Measurements from ENCODE around the gene SNX6. TPM values are rescaled to one million over a fixed set of nuclear protein-coding genes. Genes with fewer than 3 reads are reported as not detected.

Gene SNX6
- polyA plus RNA-seq, 3 donors, result 46.7 to 115 (median 114) TPM

- no peak for DNase-seq
- Mint-ChIP-seq H3K27me3 (ENCODE audit: low read depth in 3 of 3) (peaks cover 0 to 3% (median 0%) of the 10 kb centered on the region in 3 donors), H3K4me3 (no peak overlapping the region), H3K9me3 (no peaks in the 10 kb centered on the region), H3K27ac (no peak overlapping the region), H3K4me1 (no peaks in the 10 kb centered on the region), H3K36me3 (no peaks in the 10 kb centered on the region)
- H3K4me1 ChIP-seq (ENCODE audit: control insufficient read depth in 1 of 2, insufficient read depth in 2 of 2, low read length in 2 of 2), result no peaks in the 10 kb centered on the region
- H3K79me2 ChIP-seq (ENCODE audit: insufficient read depth, low read length), result no peaks in the 10 kb centered on the region
- H3K27me3 ChIP-seq (ENCODE audit: control insufficient read depth in 2 of 2, insufficient read depth in 2 of 2, low read length in 2 of 2), result no peaks in the 10 kb centered on the region
- no peaks in the 10 kb centered on the region for H3K9me3 ChIP-seq (replicated peaks in 1 of 2; ENCODE audit: control insufficient read depth in 1 of 2, insufficient read depth in 1 of 2, low read length in 2 of 2)
- no peak overlapping the region for H3K9ac ChIP-seq (ENCODE audit: insufficient read depth, low read length, poor library complexity, severe bottlenecking)
- no peaks in the 10 kb centered on the region for H4K20me1 ChIP-seq (ENCODE audit: insufficient read depth, low read length)
- no peak overlapping the region for H2AFZ ChIP-seq (ENCODE audit: insufficient read depth, low read depth, low read length, poor library complexity, severe bottlenecking)
- WGBS (ENCODE audit: insufficient coverage), result 100% methylated on average over 2 of the region's 7 CpGs
- no peak overlapping the region for H3K27ac ChIP-seq (ENCODE audit: low read depth in 1 of 2, low read length in 2 of 2)
- no peak overlapping the region for H3K4me2 ChIP-seq (replicated peaks; ENCODE audit: extremely low read depth, low read length, poor library complexity, severe bottlenecking)
- no peak overlapping the region for H3K4me3 ChIP-seq (replicated peaks in 1 of 3; ENCODE audit: low read depth in 2 of 3, low read length in 3 of 3)
- H3K36me3 ChIP-seq (replicated peaks in 1 of 2; ENCODE audit: control insufficient read depth in 1 of 2, insufficient read depth in 2 of 2, low read length in 2 of 2), result no peaks in the 10 kb centered on the region
- TF ChIP-seq CTCF (IDR thresholded peaks at IDR 0.05), result no peak
- intact Hi-C loops (cut with micrococcal nuclease), result no loop called here
Observed at GRCh38 chr14:34678306-34678705, 48.4 kb upstream of the SNX6 start.

- 100% methylated on average over 2 of the region's 7 CpGs for WGBS (ENCODE audit: insufficient coverage)
Observed at GRCh38 chr14:34676516-34677211, 46.7 kb upstream of the SNX6 start.

More at GRCh38 chr14:34676516-34677211, 46.7 kb upstream of the SNX6 start:
- no peak overlapping the region for H3K27ac ChIP-seq (ENCODE audit: low read depth in 1 of 2, low read length in 2 of 2)
- intact Hi-C loops (cut with micrococcal nuclease), result no loop called here
- no peaks in the 10 kb centered on the region for H3K9me3 Mint-ChIP-seq
- no peaks in the 10 kb centered on the region for H3K79me2 ChIP-seq (ENCODE audit: insufficient read depth, low read length)
- no peaks in the 10 kb centered on the region for H3K36me3 ChIP-seq (replicated peaks in 1 of 2; ENCODE audit: control insufficient read depth in 1 of 2, insufficient read depth in 2 of 2, low read length in 2 of 2)
- no peak for TF ChIP-seq CTCF (IDR thresholded peaks at IDR 0.05)
- no peak overlapping the region for H2AFZ ChIP-seq (ENCODE audit: insufficient read depth, low read depth, low read length, poor library complexity, severe bottlenecking)
- no peaks in the 10 kb centered on the region for H3K36me3 Mint-ChIP-seq
- H3K27ac Mint-ChIP-seq, result no peak overlapping the region
- H3K4me1 Mint-ChIP-seq, result peaks cover 6% of the 10 kb centered on the region
- peaks cover 0 to 3% (median 2%) of the 10 kb centered on the region in 3 donors for H3K27me3 Mint-ChIP-seq (ENCODE audit: low read depth in 3 of 3)
- no peak overlapping the region for H3K4me2 ChIP-seq (replicated peaks; ENCODE audit: extremely low read depth, low read length, poor library complexity, severe bottlenecking)
- H3K9ac ChIP-seq (ENCODE audit: insufficient read depth, low read length, poor library complexity, severe bottlenecking), result no peak overlapping the region
- no peak overlapping the region for H3K4me3 Mint-ChIP-seq
- H3K27me3 ChIP-seq (ENCODE audit: control insufficient read depth in 2 of 2, insufficient read depth in 2 of 2, low read length in 2 of 2), result no peaks in the 10 kb centered on the region
- no peaks in the 10 kb centered on the region for H3K9me3 ChIP-seq (replicated peaks in 1 of 2; ENCODE audit: control insufficient read depth in 1 of 2, insufficient read depth in 1 of 2, low read length in 2 of 2)
- H4K20me1 ChIP-seq (ENCODE audit: insufficient read depth, low read length), result no peaks in the 10 kb centered on the region
- H3K4me3 ChIP-seq (replicated peaks in 1 of 3; ENCODE audit: low read depth in 2 of 3, low read length in 3 of 3), result no peak overlapping the region
- no peak for DNase-seq
- H3K4me1 ChIP-seq (ENCODE audit: control insufficient read depth in 1 of 2, insufficient read depth in 2 of 2, low read length in 2 of 2), result peaks cover 5 to 6% of the 10 kb centered on the region in 2 donors
